Loucy (cell line): Measurements from ENCODE around the gene PTGR2.
A peak's percentile ranks its signal among the peaks of the same experiment; 100 is the strongest.

Source experiments
- H2AFZ ChIP-seq: fragments of 200-600 bp; sonication (generic); 2 replicates; pipeline ENCODE4 v1.6.0; 2016; ENCODE audit warnings: antibody characterized with exemption, mild to moderate bottlenecking, low read length, moderate library complexity
- H3F3A ChIP-seq: fragments of 200-600 bp; 2 replicates; pipeline ENCODE4 v1.6.0; 2016; ENCODE audit warnings: antibody characterized with exemption, low read depth, mild to moderate bottlenecking
- H3K27me3 ChIP-seq: fragments of 200-600 bp; sonication (generic); 2 replicates; pipeline ENCODE4 v1.6.1; 2014; ENCODE audit warnings: low read length, mild to moderate bottlenecking; ENCODE audit not compliant: insufficient read depth, poor library complexity, severe bottlenecking
- H3K36me3 ChIP-seq: fragments of 200-600 bp; sonication (generic); 2 replicates; pipeline ENCODE4 v1.6.1; 2016; ENCODE audit warnings: low read length; ENCODE audit not compliant: insufficient read depth
- H3K4me1 ChIP-seq: fragments of 200-600 bp; sonication (generic); 2 replicates; pipeline ENCODE4 v1.5.1; 2014; ENCODE audit warnings: low read length, mild to moderate bottlenecking; ENCODE audit not compliant: insufficient read depth, poor library complexity, severe bottlenecking
- H3K4me2 ChIP-seq: fragments of 200-600 bp; sonication (generic); 2 replicates; pipeline ENCODE4 v1.6.0; 2014; ENCODE audit warnings: antibody characterized with exemption, low read length, low read depth, mild to moderate bottlenecking; ENCODE audit not compliant: poor library complexity, severe bottlenecking
- H3K4me3 ChIP-seq: fragments of 200-600 bp; sonication (generic); 2 replicates; pipeline ENCODE4 v1.5.1; 2014; ENCODE audit warnings: low read length, mild to moderate bottlenecking, mixed read lengths; ENCODE audit not compliant: poor library complexity, severe bottlenecking
- H3K79me2 ChIP-seq: fragments of 200-600 bp; sonication (generic); 2 replicates; pipeline ENCODE4 v1.6.1; 2014; ENCODE audit warnings: low read length; ENCODE audit not compliant: insufficient read depth
- H3K9ac ChIP-seq: fragments of 200-600 bp; sonication (generic); 2 replicates; pipeline ENCODE4 v1.6.0; 2014; ENCODE audit warnings: mild to moderate bottlenecking, low read depth, low read length, moderate library complexity; ENCODE audit not compliant: poor library complexity, severe bottlenecking
- H3K9me2 ChIP-seq: fragments of 200-600 bp; sonication (generic); replicated peaks from 2 replicates; pipeline ENCODE4 v1.6.1; 2016; ENCODE audit warnings: low read depth, low read length, mixed read lengths
- H3K9me3 ChIP-seq: fragments of 200-600 bp; sonication (generic); 2 replicates; pipeline ENCODE4 v1.6.1; 2014; ENCODE audit warnings: mild to moderate bottlenecking, antibody characterized with exemption, low read length, low read depth; ENCODE audit not compliant: insufficient read depth
- H4K20me1 ChIP-seq: fragments of 200-600 bp; sonication (generic); 2 replicates; pipeline ENCODE4 v1.6.0; 2014; ENCODE audit warnings: antibody characterized with exemption, low read length, mild to moderate bottlenecking; ENCODE audit not compliant: insufficient read depth, poor library complexity, severe bottlenecking
- CTCF ChIP-seq: fragments of 200-600 bp; sonication (generic); conservative IDR thresholded peaks from 2 replicates; pipeline ENCODE4 v1.5.1; 2014; ENCODE audit warnings: mild to moderate bottlenecking, antibody characterized with exemption, low read length
- EZH2phosphoT487 ChIP-seq: fragments of 200-600 bp; IDR thresholded peaks from 2 replicates; pipeline ENCODE4 v1.6.1; 2018; ENCODE audit warnings: antibody characterized with exemption, mild to moderate bottlenecking, moderate library complexity, borderline replicate concordance

Gene PTGR2

GRCh38 chr14:73884438-73885190, 33.0 kb downstream of the PTGR2 start:
- Histone ChIP-seq H3K27me3 (no peaks in the 10 kb centered on the region), H3K4me2 (peak overlapping the region; percentile 78), H3K79me2 (peaks cover 47% of the 10 kb centered on the region), H3K9ac (no peak overlapping the region), H3K36me3 (no peaks in the 10 kb centered on the region), H3K4me1 (peaks cover 28% of the 10 kb centered on the region), H3F3A (no peaks in the 10 kb centered on the region), H3K9me2 (no peaks in the 10 kb centered on the region), H2AFZ (no peak overlapping the region), H3K9me3 (no peaks in the 10 kb centered on the region), H3K4me3 (no peak overlapping the region), H4K20me1 (peaks cover 26% of the 10 kb centered on the region)
- TF ChIP-seq EZH2phosphoT487 (no peak), CTCF (no peak)

- no peak for TF ChIP-seq CTCF
- no peak for TF ChIP-seq EZH2phosphoT487
Measured at GRCh38 chr14:73886449-73887317, 35.1 kb downstream of the PTGR2 start, which contains the start of gene ZNF410. TSS of gene ZNF410 (plus strand) at chr14:73886859. CDS start at chr14:73892176, 5,317 bp downstream.

GRCh38 chr14:73887318-73887616, 35.6 kb downstream of the PTGR2 start:
- Histone ChIP-seq H3K9me2 (no peaks in the 10 kb centered on the region), H3K4me2 (peak overlapping the region; percentile 78), H3K9me3 (no peaks in the 10 kb centered on the region), H3F3A (no peaks in the 10 kb centered on the region), H3K4me3 (peak overlapping the region; percentile 98), H3K36me3 (peaks cover 4% of the 10 kb centered on the region; the same call in 1 of the 2 replicates), H3K79me2 (peaks cover 70% of the 10 kb centered on the region), H3K4me1 (peaks cover 39% of the 10 kb centered on the region), H3K9ac (peak overlapping the region; percentile 95), H2AFZ (peak overlapping the region; percentile 99), H4K20me1 (peaks cover 34% of the 10 kb centered on the region), H3K27me3 (no peaks in the 10 kb centered on the region)
- TF ChIP-seq CTCF (no peak), EZH2phosphoT487 (no peak)

More at GRCh38 chr14:73886449-73887317, 35.1 kb downstream of the PTGR2 start, which contains the start of gene ZNF410:
- Histone ChIP-seq H3K4me3 (peak within 1 kb of the TSS; percentile 98), H3K27me3 (no peaks in the 10 kb centered on the region), H3K4me2 (peak within 1 kb of the TSS; percentile 78), H3K9me3 (no peaks in the 10 kb centered on the region), H4K20me1 (peaks cover 30% of the 10 kb centered on the region), H3K79me2 (peaks cover 65% of the 10 kb centered on the region), H3F3A (no peaks in the 10 kb centered on the region), H3K36me3 (no peaks in the 10 kb centered on the region), H3K9me2 (no peaks in the 10 kb centered on the region), H3K9ac (peak within 1 kb of the TSS; percentile 95), H3K4me1 (peaks cover 35% of the 10 kb centered on the region), H2AFZ (peak within 1 kb of the TSS; percentile 99)
